NCI-H187 treated with DMSO at 0.1 percent for 48 hours (cell line): ENCODE data around the gene CLSTN2.

Experiments
- DNase-seq: peaks from one replicate; lab custom pipeline; 2025; lab: John Stamatoyannopoulos, UW

CLSTN2 gene

DNA sequence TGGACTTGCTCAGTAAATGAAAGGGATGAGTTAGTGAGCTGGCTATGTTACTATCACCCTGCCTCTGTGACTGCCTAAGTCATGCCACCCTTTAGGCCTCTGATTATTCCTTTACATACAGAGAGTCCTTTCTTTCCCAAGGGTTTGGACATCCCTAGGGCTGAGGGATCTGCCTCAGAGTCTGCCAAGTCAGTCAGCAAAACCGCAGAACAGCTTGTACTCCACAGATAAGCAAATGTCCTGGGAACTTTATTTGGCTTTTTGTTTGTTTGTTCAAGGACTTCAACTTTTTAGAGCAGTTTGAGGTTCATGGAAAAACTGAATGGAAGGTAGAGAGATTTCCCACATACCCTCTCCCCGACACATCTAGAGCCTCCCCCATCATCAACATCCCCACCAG lies 660.3 kb downstream of the CLSTN2 start:
- no peak for DNase-seq

DNA sequence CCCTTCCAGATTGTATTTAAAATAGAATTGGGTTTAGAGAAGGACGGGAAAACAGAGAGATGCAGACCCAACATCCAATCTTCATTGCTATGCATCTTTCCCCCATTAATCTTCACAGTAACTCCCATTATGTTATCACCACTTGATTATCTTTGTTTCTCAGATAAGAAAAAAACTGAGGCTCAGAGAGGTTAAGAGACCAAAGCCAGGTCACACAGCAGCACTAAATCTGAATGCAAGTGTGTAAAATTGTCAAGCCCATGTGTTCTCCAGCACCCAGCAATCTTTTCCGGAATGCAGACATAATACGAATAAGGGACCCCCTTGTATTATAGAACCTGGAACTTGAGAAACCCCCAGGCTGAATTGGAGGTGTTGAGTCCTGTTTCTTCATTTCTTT lies 662.4 kb downstream of the CLSTN2 start:
- DNase-seq = no peak

DNA sequence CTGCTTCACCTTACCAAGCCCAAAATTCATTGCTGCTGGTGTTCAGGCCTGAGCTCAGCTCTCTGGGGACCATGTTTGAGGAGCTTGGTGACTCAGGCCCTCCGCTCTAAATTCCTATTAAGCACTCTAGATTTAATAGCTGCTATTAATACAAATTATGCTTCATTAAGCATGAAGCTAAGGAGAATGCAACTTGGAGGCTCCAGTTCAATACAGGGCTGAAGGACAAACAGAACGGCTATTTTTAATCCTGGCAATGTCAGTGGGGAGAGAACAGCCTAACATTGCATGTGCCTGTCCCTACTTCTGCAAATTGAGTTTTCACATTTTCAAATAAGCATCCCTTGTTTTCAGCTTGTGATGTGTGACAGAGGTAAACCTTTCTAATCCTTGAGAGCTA lies 662.8 kb downstream of the CLSTN2 start:
- DNase-seq = no peak

DNA sequence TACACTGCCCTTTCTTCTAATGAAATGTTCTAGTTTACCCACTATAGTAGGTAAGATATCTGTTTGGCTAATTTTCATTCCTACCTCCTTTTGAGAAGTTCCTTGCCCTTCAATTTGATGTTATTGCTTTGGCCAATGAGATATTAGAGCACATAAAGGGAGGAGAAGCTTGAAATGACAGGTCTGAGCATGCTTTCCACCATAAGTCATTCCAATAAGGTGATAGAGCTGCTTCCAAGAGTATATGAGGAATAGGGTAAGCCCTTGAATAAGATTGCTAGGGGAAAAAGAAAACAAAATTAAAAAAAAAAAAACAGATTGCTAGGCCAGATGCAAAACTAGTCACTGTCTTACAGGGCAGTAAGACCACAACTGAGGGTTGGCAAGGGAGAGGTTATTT lies 664.0 kb downstream of the CLSTN2 start:
- DNase-seq = no peak

DNA sequence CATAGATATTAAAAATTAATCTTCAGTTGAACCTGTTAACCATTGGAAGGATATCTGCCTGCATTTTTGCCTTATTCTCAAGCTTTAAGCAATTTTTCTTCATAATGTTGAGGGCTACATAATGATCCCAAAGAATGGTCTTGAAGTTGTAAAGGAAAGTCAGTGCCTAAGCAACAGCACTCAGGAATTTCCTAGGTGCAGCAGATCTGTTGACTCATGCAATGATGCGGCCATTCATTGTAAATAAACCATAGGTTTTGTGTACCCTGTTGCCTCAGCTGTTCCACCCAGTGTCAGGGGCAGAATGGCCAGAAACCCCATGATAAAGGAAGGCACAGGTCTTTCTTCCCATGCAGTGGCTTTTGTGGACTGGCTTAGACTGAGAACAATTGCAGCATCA lies 664.5 kb downstream of the CLSTN2 start:
- DNase-seq = no peak

DNA sequence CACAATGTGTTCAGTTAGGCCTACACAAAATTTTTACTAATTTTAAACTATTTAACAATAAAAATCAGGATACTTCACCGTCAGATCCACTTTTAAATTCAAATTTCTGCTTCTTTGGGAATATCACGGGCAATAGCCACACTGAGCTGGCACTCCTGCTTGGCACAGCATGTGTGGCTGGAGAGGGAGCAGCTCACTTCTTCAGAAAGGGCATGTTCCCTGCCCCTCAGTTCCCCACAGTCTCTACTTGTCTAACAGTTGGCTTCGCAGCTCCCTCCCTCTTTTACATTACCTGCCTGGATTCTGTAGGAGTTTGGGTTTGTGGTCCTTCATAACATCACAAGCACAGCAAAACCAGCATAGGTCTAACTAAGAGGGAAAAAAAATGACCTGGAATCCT lies 666.9 kb downstream of the CLSTN2 start:
- no peak for DNase-seq

DNA sequence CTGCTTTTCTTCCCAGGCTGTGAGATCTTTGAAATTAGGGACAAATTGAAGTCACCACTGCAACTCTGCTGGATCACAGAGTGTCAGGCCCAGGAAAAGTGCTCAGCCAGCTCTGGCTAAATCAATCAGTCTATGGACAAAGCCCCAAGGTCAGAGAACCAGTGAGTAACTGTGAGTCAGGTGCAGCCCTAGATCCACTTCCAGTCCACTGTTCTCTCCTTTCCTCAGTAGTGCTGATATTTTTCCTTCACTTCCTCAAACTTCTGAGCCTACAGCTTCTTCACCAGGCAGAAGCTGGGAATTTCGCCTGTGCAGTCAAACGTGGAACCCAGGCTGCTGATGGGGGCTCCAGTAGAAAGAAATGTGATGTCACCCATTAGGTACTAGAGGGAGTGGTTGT lies 667.8 kb downstream of the CLSTN2 start:
- DNase-seq = no peak

DNA sequence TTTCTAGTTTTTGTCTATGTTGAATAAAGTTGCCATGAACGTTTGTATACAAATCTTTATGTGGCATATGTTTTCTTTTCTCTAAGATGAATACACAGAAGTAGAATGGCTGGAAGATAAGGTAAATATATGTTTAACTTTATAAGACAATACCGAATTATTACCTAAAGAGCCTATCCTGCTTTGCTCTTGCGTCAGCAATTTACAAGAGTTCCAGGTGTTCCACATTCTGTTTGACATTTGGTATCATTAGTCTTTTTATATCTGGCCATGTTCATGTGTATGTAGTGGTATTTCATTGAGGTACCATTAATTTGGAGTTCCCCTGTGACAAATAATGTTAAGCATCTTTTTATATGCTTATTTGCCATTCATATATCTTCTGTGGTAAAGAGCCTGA lies 668.8 kb downstream of the CLSTN2 start:
- DNase-seq = no peak

DNA sequence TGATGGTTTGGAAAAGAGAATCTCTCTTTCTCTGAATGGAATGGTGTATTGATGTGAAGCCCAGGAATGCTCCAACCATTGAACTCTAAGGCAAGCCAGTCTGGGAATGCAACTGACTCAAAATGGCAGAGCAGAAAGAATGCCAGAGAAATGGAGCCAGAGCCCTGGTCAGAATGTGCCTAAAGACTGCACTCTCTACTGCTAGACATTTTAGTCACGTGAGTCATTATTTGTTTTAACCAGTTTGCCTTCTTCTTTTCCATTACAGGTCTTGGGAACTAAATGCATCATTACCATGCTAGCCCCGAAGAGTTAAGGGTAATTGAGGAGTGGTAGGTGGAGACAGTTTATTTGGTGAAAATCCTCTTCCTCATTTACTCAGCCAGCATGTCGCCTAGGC lies 675.6 kb downstream of the CLSTN2 start:
- DNase-seq = no peak

DNA sequence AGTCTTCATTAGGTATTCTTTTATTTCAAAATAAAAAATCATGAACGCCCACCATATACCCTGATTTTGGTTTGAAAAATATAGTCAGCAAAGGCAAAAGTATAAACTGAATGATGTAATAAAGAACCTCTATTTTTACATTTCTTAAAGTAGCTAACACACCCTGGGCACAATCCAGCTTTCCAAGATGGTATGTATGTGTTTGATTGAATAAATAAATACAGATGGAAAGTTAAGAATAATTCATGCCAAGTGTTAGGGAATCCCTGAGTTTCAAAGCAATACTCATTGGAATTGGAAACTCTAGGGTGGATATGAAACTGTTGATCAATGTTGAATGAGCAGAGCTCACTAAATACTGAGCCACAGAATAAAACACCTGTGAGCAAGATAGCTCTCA lies 679.0 kb downstream of the CLSTN2 start:
- no peak for DNase-seq

DNA sequence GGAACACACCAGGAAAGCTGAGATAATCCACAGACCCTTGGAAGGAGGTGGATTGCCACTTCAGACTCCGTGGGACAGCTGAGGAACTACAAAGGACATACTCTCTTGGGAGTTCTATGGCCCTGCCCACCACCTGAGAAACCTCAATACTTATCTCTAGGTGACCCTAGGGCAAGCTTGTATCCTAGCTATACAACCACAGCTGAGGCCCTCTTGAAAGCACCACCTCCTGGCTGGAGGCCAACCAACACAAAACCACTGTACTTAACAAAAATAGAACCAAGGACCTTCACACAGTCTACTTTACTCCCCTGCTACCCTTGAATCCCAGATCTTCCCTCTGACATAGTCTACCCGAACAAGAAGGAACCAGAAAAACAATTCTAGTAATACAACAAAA lies 682.1 kb downstream of the CLSTN2 start:
- no peak for DNase-seq

DNA sequence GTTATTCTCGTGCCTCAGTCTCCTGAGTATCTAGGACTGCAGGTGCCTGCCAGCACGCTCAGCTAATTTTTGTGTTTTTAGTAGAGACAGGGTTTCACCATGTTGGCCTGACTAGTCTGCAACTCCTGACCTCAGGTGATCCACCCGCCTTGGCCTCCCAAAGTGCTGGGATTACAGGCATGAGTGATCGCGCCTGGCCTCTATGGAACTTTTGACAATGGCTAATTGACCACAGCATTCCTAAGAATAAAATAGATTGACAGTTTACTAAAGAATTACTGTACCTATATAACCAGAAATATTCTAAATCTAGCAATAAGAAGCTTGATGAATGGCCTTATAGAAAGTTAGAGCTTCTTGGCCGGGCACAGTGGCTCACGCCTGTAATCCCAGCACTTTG lies 691.9 kb downstream of the CLSTN2 start:
- no peak for DNase-seq
